HG03520 (cell line): Measurements from ENCODE around the gene PLTP.

ENCODE experiments used
- ATAC-seq: cut with Tn5 transposase; IDR thresholded peaks from one replicate; pipeline ENCODE4 v1.9.1; 2021; ENCODE audit warnings: mild to moderate bottlenecking, moderate library complexity; ENCODE audit not compliant: unreplicated experiment

PLTP gene

GRCh38 chr20:45921337-45922189 lies 9.6 kb upstream of the PLTP start:
- no peak for ATAC-seq

GRCh38 chr20:45920462-45921336 lies 8.7 kb upstream of the PLTP start:
- ATAC-seq, result no peak

GRCh38 chr20:45919542-45920399 lies 7.8 kb upstream of the PLTP start:
- no peak for ATAC-seq

- ATAC-seq, result no peak
These were observed 7.0 kb upstream of the PLTP start for GRCh38 chr20:45918779-45919537.

GRCh38 chr20:45918182-45918737 lies 6.3 kb upstream of the PLTP start:
- no peak for ATAC-seq

DNA sequence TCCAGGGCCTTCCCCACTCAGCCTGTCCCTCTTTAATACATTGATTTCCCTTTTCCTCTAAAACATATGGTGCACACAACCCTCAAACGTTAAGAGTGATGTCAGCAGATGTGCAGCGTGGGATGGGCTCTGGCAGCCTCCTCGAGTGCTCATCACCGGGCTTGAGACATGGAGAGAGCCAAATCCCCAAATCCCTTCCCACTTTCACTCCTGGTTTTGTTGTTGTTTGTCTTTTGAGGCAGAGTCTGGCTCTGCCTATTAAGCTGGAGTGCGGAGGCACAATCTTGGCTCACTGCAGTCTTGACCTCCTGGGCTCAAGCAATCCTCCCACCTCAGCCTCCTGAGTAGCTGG lies 5.8 kb upstream of the PLTP start:
- ATAC-seq, result no peak

- no peak for ATAC-seq
These were observed 1.2 kb upstream of the PLTP start for GRCh38 chr20:45913116-45913515.

DNA sequence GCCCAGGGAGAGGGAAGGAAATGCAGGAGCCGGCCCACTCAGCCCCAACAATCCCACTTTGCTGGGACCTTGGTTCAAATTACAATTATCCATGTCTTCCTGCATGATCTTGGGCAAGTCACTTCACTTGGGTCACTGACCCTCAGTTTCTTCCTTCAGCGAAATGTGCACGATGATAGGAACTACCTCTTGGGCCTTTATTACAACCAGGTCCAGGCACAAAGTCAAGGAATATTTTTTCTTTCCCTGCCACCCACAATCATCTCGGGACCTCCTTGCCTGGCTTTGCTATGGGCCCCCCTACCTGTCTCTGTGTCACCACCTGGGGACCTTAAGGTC lies 358 bp upstream of the PLTP start:
- ATAC-seq, result no peak

GRCh38 chr20:45910670-45911485 lies 1.1 kb downstream of the PLTP start:
- peak; percentile 93 for ATAC-seq

DNA sequence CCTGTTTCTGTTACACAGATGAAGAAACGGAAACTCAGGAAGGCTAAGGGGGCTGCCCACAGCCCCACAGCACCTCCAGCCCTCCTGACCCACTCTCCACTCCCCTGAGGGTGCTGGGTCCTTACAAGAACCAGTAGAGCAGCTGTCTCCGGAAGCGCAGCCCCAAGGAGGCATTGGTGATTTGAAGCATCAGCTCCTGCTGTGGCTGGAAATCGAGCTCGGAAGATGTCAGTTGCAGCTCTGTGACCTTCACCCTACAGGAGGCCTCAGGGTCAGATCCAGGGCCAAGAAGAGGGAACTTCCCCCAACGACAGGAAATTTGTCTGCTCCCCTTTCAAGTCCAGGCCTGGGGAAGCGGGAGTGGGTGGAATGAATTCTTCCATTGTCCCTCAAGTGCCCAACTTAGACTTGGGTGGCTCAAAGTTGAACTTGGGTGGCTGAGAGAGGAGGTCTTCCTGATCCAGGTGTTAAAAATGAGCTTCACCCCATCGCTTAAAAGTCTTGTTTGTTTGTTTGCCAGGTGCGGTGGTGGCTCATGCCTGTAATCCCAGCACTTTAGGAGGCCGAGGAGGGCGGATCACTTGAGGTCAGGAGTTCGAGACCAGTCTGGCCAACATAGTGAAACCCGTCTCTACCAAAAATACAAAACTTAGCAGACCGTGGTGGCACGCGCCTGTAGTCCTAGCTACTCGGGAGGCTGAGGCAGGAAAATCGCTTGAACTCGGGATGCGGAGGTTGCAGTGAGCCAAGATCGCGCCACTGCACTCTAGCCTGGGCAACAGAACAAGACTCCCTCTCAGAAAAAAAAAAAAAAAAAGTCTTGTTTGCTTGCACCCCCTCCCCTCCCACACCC lies 1.9 kb downstream of the PLTP start:
- ATAC-seq, result no peak

DNA sequence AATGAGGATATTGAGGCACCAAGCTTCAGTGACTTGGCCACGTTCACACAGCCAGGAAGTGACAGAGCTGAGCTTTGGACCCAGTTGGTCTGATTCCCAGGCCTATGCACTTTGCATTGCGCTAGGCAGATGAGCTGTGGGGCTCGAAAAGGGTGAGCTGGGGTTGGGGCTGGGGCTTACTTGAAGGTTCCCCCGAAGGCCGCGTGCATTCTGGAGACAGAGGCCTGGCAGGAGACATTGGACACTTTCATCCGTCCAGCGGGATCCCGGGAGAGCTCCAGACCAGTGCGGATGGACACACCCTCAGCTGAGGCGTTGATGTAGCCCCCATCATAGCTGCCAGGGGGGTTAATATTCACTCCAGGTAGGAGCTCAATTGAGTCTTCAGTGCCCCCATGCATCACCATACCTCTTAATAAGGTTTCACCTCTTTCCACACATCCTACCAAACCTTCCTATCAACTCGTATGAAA lies 2.6 kb downstream of the PLTP start:
- no peak for ATAC-seq

DNA sequence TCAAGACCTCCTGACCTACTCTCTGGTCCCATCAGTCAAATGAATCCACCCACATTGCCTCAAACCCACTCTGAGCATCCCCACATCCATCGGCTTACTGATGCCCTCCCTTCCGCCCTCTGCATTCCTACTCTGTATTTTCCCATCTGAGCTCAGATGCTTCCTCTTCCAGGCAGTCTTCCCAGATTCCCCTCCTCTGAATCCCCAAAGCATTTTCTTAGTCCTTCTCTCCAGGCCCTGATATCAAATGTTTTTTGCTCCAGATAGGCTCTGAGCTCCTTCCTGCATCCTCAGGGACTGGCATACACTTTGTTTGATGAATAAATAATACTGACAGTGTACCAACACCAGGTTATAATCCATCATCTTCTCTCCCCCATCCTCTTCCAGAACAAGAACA lies 3.9 kb downstream of the PLTP start:
- ATAC-seq, result no peak

- no peak for ATAC-seq
These were observed 4.6 kb downstream of the PLTP start for GRCh38 chr20:45907219-45907948.

DNA sequence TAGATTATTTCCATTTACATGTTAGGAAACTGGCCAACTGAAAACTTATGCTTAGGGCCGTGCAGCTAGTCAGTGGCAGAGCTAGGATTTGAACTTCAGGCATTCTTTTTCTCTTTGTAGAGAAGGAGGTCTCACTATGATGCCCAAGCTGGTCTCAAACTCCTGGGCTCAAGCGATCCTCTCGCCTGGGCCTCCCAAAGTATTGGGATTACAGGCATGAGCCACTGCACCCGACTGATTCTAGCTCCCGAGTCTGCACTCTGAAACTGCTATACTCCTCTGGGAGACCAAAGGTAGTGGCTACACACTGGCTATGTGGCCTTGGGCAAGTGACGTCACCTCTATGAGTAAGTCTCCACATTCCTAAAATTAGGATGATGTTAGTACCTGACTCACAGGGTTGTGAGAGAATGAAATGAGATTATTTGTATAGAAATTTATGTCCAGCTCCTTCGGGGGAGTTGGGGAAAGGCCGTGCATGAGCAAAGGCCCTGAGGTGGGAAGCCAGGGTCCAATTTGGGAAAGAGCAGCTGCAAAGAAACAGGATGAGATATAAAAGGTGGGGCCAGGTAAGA lies 6.4 kb downstream of the PLTP start:
- no peak for ATAC-seq

DNA sequence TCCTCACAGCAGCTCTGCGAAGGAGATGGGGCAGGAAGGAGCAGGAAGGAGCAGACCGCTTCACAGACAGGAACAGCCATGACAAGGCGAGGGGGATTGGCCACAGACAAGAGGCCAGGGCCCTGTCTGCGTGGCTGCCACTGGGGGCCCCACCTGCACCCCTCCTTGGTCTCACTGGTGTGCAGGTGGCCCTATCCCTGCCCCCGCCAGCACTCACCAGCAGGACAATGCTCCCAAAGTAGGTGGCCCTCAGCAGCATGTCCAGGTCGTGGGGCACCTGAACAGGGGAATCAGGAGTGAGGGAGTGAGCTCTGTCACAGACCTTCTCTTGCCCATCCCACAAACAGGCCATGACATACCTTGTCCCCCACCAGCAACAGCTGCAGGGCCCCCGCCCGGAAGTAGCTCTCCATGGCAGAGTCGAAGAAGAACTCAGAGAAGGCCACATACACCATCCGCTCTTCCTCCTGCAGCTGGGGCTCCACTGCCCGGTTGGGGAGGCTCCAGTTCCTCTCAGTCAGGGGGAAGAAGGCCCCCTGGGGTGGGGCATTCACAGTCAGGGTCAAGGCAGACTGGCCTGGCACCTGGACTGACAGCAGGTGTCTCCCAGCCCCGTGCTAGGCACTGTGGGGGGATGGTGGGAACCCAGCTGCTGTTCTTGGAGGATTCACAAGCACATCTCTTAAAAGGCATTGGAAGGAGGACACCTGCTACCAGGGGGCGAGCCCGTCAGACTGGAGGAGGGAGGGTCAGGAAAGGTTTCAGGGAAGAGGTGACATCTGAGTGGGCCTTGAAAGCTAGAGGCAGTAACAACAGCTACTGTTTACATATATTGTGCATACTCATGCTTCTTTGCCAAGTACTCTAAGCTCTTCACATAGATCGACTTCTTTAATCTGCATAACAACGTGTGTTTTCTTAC lies 7.1 kb downstream of the PLTP start:
- no peak for ATAC-seq

DNA sequence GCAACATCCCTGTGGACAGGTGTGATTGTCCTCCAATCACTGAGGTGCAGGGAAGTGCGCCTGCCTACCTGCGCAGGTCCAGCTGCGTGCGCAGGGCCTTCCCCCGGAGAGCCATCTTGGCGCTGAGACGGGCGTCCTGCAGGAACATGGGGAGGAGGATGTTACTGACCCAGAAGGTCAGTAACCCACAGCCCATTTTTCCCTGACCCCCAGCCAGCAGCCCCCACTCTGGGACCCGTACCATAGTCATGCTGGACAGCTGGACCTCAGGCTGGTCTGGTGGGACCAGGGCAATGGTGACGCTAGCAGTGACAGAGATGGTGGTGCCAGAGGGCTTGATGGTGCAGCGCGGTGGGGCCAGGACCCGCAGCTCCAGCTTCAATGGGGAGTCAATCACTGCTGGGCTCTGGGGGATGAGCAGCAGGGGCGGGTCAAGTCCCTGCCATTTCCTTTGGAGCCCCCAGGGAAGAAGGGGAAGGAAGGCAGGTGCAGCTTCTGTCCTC lies 9.7 kb downstream of the PLTP start:
- ATAC-seq, result no peak
